Measurements from ENCODE around the gene ATXN1.

GRCh38 chr6:16545382-16545781 lies 215.9 kb downstream of the ATXN1 start:
- TF ChIP-seq CTCF (IDR thresholded peaks at IDR 0.05; ENCODE audit: poor library complexity, severe bottlenecking) (no peak), EP300 (conservative IDR thresholded peaks at IDR 0.05; ENCODE audit: poor library complexity, severe bottlenecking) (no peak), EZH2 (IDR thresholded peaks at IDR 0.05; ENCODE audit: borderline replicate concordance, insufficient read depth, low read length, poor library complexity, severe bottlenecking) (no peak)

Data from neural cell (in vitro differentiated cells).